Activated naive CD4-positive, alpha-beta T cell treated with anti-CD3 and anti-CD28 coated beads, Interleukin-2, amount 50 U/mL, for 16 hours (primary cell): ENCODE results near the gene JPH3.
"Not testable (repeated sequence)": the region's sequence is repeated elsewhere in the genome, so short reads cannot be mapped to it uniquely, and the experiment has no call there.

Experiments used
- DNase-seq: peaks from one replicate; pipeline ENCODE4 v3.0.0-alpha.2; 2020

JPH3 gene

GRCh38 chr16:87720446-87720845 lies 118.1 kb downstream of the JPH3 start:
- no peak for DNase-seq

GRCh38 chr16:87721622-87722585 lies 119.6 kb downstream of the JPH3 start:
- no peak for DNase-seq

GRCh38 chr16:87722590-87723225 lies 120.4 kb downstream of the JPH3 start:
- DNase-seq = no peak

- DNase-seq = no peak
Observed at GRCh38 chr16:87723226-87723623, 120.9 kb downstream of the JPH3 start.

- DNase-seq = no peak
Observed at GRCh38 chr16:87724490-87725291, 122.4 kb downstream of the JPH3 start.

- DNase-seq = no peak
Observed at GRCh38 chr16:87725596-87726235, 123.4 kb downstream of the JPH3 start.

- DNase-seq = not testable (repeated sequence)
Observed at GRCh38 chr16:87726577-87726976, 124.3 kb downstream of the JPH3 start.

- no peak for DNase-seq
Observed at GRCh38 chr16:87727346-87727745, 125.0 kb downstream of the JPH3 start.

- DNase-seq = no peak
Observed at GRCh38 chr16:87728026-87728425, 125.7 kb downstream of the JPH3 start.

GRCh38 chr16:87729266-87729954 lies 127.1 kb downstream of the JPH3 start:
- no peak for DNase-seq

- no peak for DNase-seq
Observed at GRCh38 chr16:87731607-87732006, 129.3 kb downstream of the JPH3 start.

- DNase-seq = no peak
Observed at GRCh38 chr16:87733190-87733589, 130.9 kb downstream of the JPH3 start.

- no peak for DNase-seq
Observed at GRCh38 chr16:87734644-87735043, 132.3 kb downstream of the JPH3 start.

- DNase-seq = no peak
Observed at GRCh38 chr16:87735270-87736007, 133.1 kb downstream of the JPH3 start.

GRCh38 chr16:87736008-87736382 lies 133.7 kb downstream of the JPH3 start:
- no peak for DNase-seq

GRCh38 chr16:87739801-87740200 lies 137.5 kb downstream of the JPH3 start:
- no peak for DNase-seq

- DNase-seq = no peak
Observed at GRCh38 chr16:87740441-87740840, 138.1 kb downstream of the JPH3 start.

- no peak for DNase-seq
Observed at GRCh38 chr16:87740909-87741424, 138.7 kb downstream of the JPH3 start.

- DNase-seq = no peak
Observed at GRCh38 chr16:87741700-87742415, 139.6 kb downstream of the JPH3 start.

- no peak for DNase-seq
Observed at GRCh38 chr16:87742781-87743490, 140.6 kb downstream of the JPH3 start.
